ENCODE results near the gene CAMTA2. TPM values are rescaled to one million over a fixed set of nuclear protein-coding genes. Genes with fewer than 3 reads are reported as not detected.

CAMTA2 gene
- total and polyA plus RNA-seq, 2 donors from 2014 or later = 40.1 to 47.1 TPM

DNA sequence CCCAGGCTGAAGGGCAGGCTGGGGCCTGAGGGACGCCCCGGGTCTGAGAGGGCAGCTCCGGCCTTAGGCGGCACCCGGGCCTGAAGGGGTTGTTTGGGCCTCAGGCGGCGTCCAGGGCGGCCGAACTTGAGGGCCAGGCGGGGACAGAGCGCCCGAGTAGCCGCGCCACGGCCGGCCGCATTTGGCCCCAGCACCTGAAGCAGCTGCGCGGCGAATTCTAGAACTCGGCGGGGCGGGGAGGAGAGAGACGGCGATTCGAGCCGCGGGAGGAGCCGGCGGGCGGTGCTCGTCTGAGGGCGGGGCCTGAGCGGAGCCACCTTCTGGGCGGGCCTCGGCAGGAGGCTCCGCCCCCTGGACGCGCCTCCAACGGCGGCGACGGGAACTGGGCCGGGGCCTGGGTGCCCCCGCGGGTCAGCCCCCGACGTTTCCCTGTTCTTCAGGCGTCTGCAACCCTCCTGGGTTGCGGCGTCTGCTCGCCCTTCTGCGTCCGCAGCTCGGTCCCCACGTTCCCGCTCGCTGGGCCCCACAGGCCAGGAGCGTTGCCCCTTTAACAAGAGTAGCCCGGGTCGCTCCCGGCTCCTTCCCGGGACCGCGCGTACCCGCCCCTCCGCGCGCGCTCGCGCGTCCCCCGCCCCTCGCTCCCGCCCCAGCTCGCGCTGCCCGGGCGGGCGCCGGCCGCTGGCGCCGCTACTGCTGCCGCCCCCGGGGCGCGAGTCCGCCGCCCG is 10.0 kb upstream of the CAMTA2 start, which contains the start of the genes INCA1 and KIF1C:
Gene INCA1, minus strand, starts transcription at position 221 of the 725 bp plus-strand sequence. CDS start 3,085 bp downstream, outside the sequence.
Gene KIF1C, plus strand, starts transcription at position 649 of the 725 bp plus-strand sequence. CDS start 2,297 bp downstream, outside the sequence.
- Histone ChIP-seq H3K27ac (ENCODE audit: low read depth in 2 of 2, low read length in 2 of 2) (peak within 1 kb of the TSS; percentile 84 to 90), H3K9ac (ENCODE audit: low read length in 3 of 3) (peak within 1 kb of the TSS; percentile 77 to 80 (median 79)), H3K4me1 (ENCODE audit: control insufficient read depth in 2 of 3, insufficient read depth in 2 of 3, low read depth in 1 of 3, low read length in 3 of 3) (peaks cover 0 to 20% (median 4%) of the 10 kb centered on the region in 3 donors), H3K4me3 (ENCODE audit: low read length in 3 of 3) (peak within 1 kb of the TSS; percentile 69 to 91 (median 81)), H3K27me3 (ENCODE audit: control insufficient read depth, insufficient read depth, low read length) (no peaks in the 10 kb centered on the region), H3K36me3 (ENCODE audit: control insufficient read depth in 2 of 3, insufficient read depth in 3 of 3, low read length in 3 of 3) (peaks cover 0 to 15% (median 11%) of the 10 kb centered on the region in 3 donors), H3K9me3 (ENCODE audit: control insufficient read depth in 2 of 3, insufficient read depth in 1 of 3, low read length in 3 of 3) (no peaks in the 10 kb centered on the region)
- FAIRE-seq = no peak
- DNase-seq = peak; percentile 94 to 98 (median 97)
- TF ChIP-seq, protein P1, sequence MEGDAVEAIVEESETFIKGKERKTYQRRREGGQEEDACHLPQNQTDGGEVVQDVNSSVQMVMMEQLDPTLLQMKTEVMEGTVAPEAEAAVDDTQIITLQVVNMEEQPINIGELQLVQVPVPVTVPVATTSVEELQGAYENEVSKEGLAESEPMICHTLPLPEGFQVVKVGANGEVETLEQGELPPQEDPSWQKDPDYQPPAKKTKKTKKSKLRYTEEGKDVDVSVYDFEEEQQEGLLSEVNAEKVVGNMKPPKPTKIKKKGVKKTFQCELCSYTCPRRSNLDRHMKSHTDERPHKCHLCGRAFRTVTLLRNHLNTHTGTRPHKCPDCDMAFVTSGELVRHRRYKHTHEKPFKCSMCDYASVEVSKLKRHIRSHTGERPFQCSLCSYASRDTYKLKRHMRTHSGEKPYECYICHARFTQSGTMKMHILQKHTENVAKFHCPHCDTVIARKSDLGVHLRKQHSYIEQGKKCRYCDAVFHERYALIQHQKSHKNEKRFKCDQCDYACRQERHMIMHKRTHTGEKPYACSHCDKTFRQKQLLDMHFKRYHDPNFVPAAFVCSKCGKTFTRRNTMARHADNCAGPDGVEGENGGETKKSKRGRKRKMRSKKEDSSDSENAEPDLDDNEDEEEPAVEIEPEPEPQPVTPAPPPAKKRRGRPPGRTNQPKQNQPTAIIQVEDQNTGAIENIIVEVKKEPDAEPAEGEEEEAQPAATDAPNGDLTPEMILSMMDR (IDR thresholded peaks at IDR 0.05; ENCODE audit: borderline replicate concordance, extremely low read depth, insufficient read depth) = peak; percentile 2
- intact Hi-C loops (cut with DNase I) = no loop called here

DNA sequence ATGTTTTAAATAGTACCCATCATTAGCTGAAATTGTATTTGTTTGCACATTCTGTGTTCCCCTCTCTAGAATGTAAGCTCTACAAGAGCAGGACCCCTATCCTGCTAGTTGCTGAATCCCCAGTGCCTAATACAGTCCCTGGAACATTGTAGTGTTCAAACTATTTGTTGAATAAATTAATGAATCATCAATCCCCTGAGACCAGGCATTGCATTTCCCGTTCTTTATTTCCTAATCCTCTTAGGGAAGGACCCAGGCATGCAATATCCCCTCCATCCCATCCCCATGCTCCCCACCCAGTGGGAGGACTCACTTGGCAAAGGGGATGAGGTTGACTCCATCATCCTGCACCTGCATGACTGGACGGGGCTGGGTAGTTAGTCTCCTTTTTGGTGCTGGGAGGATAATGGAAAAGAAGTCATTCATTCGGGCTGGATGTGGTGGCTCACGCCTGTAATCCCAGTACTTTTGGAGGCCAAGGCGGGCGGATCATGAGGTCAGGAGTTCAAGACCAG is 6.7 kb upstream of the CAMTA2 start:
- Histone ChIP-seq H3K27me3 (ENCODE audit: control insufficient read depth, insufficient read depth, low read length) (no peaks in the 10 kb centered on the region), H3K36me3 (ENCODE audit: control insufficient read depth in 2 of 3, insufficient read depth in 3 of 3, low read length in 3 of 3) (no peaks in the 10 kb centered on the region), H3K27ac (ENCODE audit: low read depth in 2 of 2, low read length in 2 of 2) (no peak overlapping the region), H3K9me3 (ENCODE audit: control insufficient read depth in 2 of 3, insufficient read depth in 1 of 3, low read length in 3 of 3) (no peaks in the 10 kb centered on the region), H3K4me1 (ENCODE audit: control insufficient read depth in 2 of 3, insufficient read depth in 2 of 3, low read depth in 1 of 3, low read length in 3 of 3) (peaks cover 0 to 10% (median 4%) of the 10 kb centered on the region in 3 donors), H3K4me3 (ENCODE audit: low read length in 3 of 3) (no peak overlapping the region), H3K9ac (ENCODE audit: low read length in 3 of 3) (no peak overlapping the region)
- no peak for FAIRE-seq
- TF ChIP-seq, protein P1 (IDR thresholded peaks at IDR 0.05; ENCODE audit: borderline replicate concordance, extremely low read depth, insufficient read depth) = no peak
- intact Hi-C loops (cut with DNase I) = no loop called here
- DNase-seq = no peak

DNA sequence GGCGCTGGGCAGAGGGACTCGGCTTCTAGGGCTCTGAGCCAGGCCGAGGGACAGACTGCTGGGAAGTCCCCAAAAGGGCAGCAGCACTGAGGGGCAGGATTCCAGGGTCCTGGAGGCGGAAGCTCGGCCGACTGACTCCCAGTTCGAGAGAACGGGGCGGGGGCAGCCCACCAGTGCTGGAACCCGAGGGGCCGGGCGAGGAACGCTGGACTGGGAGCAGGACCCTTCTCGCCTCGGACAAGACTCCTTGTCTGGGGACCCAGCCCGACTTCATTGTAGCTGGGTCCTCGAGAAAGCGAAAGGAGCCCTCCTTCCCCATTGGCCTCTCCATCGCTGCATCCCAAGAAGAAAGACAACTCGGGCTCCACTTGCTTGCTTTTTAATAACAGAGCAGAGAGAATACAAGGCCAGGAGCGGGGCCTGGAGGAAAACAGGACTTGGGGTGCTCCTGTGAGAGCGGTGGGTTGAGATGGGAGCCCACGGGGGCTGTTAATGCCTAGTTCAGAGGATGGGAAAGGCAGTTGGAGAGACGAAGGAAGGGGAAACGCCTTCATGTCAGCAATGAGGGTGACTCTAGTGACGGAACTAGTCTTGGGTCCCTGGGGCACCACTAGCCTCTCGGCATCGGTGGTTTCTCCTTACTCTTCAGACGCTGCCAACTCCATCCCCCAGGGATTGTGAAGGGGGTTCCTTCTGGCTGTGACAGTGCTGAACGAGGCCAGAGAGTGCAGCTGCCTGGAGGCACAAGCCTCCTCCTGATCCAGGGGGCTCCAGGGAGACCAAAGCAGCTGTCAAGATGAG is 492 bp upstream of the CAMTA2 start:
- Histone ChIP-seq H3K27me3 (ENCODE audit: control insufficient read depth, insufficient read depth, low read length) (no peaks in the 10 kb centered on the region), H3K4me1 (ENCODE audit: control insufficient read depth in 2 of 3, insufficient read depth in 2 of 3, low read depth in 1 of 3, low read length in 3 of 3) (peaks cover 4 to 17% (median 8%) of the 10 kb centered on the region in 3 donors), H3K9me3 (ENCODE audit: control insufficient read depth in 2 of 3, insufficient read depth in 1 of 3, low read length in 3 of 3) (no peaks in the 10 kb centered on the region), H3K4me3 (ENCODE audit: low read length in 3 of 3) (peak overlapping the region; percentile 73 to 75 (median 74)), H3K27ac (ENCODE audit: low read depth in 2 of 2, low read length in 2 of 2) (peak overlapping the region; percentile 94 to 96), H3K9ac (ENCODE audit: low read length in 3 of 3) (peak overlapping the region; percentile 38 to 74 (median 71)), H3K36me3 (ENCODE audit: control insufficient read depth in 2 of 3, insufficient read depth in 3 of 3, low read length in 3 of 3) (peaks cover 0 to 5% (median 4%) of the 10 kb centered on the region in 3 donors)
- DNase-seq (peak in 2 of 5 donors; percentile 7 to 41), FAIRE-seq (no peak)
- TF ChIP-seq, protein P1 (IDR thresholded peaks at IDR 0.05; ENCODE audit: borderline replicate concordance, extremely low read depth, insufficient read depth) = no peak
- intact Hi-C loops (cut with DNase I) = no loop called here
